HG02884 (cell line): ENCODE results near the gene NXPH4.

Experiments used
- ATAC-seq: cut with Tn5 transposase; IDR thresholded peaks from one replicate; pipeline ENCODE4 v1.9.1; 2021; ENCODE audit warnings: mild to moderate bottlenecking, moderate library complexity; ENCODE audit not compliant: unreplicated experiment

Gene NXPH4

DNA sequence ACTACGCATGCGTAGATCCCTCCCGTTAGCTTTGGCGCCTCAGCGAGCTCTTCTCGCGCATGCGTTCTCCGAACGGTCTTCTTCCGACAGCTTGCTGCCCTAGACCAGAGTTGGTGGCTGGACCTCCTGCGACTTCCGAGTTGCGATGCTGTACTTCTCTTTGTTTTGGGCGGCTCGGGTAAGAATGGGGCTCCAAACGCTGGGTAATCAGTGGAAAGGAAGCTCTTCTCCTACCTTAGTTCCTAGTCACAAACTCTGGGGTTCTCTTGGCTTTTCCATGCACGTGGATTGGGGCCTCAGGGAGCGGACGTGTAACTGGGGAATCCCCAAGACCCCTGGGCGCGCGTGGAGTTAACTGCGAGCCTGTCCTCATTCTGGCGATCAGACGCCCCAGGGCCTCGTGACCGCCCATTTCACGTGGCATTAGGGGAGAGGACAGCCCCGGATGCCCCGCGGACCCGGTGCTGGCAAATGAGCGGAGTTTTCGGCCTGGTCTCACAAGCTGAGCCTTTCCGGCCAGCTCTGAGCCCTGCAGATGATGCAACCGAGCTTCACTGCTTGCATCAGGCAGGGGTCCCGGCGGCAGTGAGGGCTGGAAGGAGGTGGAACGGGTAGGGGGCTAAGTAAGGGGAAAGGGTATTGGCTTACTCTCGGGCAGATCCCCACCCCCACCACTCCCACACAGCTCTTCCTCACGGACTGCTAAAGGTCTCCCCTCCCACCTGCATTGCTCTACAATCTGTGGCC lies 13.2 kb downstream of the NXPH4 start, which contains the start of gene SHMT2:
TSS of gene SHMT2 (plus strand) at position 78 of the 747 bp plus-strand sequence. CDS start at position 146, 68 bp downstream.
- peak; percentile 46 for ATAC-seq

DNA sequence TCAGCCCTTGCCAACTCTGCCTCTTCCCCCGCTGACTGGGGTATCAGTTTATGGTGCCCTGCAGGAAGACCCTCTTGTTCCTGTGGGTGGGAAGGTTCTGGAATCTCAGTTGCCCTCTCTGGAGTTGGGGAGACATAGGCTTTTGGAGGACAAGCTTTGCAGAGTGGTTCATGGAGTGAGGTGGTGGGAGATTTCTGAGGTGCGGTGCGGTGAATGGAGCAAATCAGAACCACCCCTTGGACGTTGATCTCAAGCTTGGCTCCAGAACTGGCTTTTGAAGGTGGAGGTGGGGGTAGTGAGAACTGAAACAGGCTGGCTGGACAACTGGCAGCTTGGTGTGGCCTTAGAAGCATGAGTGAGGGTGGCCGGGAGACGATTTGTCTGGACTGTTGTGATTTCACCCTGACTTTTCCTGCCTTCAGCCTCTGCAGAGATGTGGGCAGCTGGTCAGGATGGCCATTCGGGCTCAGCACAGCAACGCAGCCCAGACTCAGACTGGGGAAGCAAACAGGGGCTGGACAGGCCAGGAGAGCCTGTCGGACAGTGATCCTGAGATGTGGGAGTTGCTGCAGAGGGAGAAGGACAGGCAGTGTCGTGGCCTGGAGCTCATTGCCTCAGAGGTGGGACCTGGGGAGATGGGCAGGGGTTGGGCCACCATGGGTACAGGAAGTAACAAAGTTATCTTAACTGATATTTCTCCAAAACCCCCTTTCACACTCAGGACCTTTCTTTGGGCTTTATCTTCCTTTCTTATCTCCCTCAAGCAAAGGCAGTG lies 14.0 kb downstream of the NXPH4 start:
- ATAC-seq: no peak

GRCh38 chr12:57231276-57232021 lies 14.9 kb downstream of the NXPH4 start:
- ATAC-seq: no peak

- ATAC-seq: no peak
These were observed 15.7 kb downstream of the NXPH4 start for GRCh38 chr12:57232156-57232756.

DNA sequence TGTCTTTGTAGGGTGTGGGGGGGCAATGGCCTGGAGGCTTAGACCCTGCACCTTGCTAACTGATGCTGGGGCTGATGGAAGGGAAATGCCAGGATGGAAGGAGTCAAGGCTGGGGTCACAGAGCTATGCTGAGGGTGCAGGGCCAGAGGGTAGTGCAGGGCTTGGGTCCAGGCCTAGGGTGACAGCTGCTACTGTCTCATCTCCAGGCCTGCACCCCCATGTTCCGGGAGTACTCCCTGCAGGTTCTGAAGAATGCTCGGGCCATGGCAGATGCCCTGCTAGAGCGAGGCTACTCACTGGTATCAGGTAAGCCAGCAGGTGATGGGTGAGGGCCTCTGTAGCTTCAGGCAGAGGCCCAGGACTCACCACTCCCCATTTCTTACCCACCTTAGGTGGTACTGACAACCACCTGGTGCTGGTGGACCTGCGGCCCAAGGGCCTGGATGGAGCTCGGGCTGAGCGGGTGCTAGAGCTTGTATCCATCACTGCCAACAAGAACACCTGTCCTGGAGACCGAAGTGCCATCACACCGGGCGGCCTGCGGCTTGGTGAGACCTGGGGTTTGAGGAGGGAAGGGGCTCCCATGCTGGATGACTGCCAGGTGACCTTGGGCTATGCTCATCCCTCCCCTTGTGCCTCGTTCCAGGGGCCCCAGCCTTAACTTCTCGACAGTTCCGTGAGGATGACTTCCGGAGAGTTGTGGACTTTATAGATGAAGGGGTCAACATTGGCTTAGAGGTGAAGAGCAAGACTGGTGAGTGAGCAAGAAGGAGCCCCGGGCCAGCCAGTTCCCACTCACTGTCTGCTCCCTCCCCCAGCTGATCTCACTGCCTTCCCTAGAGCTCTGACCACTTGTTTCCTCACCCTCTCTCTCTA lies 17.0 kb downstream of the NXPH4 start:
- ATAC-seq: no peak

GRCh38 chr12:57234233-57234570 lies 17.6 kb downstream of the NXPH4 start:
- no peak for ATAC-seq

GRCh38 chr12:57234571-57235016 lies 18.0 kb downstream of the NXPH4 start:
- ATAC-seq: no peak

GRCh38 chr12:57235017-57235727 lies 18.6 kb downstream of the NXPH4 start:
- no peak for ATAC-seq

DNA sequence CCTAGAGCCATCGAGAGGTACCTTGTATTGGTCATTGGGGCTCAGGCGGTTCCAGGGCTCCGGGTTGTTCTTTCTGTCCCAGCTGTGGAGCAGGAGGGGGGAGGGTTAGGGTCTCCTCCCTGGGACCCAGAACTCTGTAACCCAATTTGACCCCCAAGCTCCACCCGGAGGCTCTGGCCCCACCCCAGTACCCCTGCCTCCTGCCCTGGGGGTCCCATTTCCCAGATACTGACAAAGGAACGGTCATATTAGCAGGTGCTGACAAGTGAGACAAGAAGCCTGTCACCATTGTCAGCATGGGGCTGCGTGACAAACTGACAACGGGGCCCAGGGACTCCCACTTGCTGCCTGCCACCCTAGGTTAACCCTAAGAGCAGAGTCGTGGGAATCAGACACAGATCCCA lies 19.1 kb downstream of the NXPH4 start:
- ATAC-seq: no peak

- ATAC-seq: no peak
These were observed 19.8 kb downstream of the NXPH4 start for GRCh38 chr12:57236201-57236924.

GRCh38 chr12:57236925-57237595 lies 20.5 kb downstream of the NXPH4 start:
- ATAC-seq: no peak

DNA sequence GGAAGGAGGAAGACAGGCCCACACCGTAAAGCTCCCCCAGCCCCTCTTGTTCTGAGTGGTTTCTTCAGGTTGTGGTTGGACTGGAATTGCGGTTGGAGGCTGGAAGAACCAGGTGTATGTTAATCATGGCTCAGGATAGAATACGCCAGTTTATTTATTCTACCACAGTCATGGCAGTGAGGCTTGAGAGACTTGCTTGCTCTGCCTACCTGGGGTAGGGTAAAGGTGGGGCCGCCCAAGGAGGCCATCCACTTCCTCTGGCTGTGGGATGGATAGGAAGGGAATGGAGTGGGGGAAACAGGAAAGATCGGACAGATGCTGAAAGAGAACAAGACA lies 21.0 kb downstream of the NXPH4 start:
- ATAC-seq: no peak

GRCh38 chr12:57237932-57238853 lies 21.6 kb downstream of the NXPH4 start:
- ATAC-seq: no peak

DNA sequence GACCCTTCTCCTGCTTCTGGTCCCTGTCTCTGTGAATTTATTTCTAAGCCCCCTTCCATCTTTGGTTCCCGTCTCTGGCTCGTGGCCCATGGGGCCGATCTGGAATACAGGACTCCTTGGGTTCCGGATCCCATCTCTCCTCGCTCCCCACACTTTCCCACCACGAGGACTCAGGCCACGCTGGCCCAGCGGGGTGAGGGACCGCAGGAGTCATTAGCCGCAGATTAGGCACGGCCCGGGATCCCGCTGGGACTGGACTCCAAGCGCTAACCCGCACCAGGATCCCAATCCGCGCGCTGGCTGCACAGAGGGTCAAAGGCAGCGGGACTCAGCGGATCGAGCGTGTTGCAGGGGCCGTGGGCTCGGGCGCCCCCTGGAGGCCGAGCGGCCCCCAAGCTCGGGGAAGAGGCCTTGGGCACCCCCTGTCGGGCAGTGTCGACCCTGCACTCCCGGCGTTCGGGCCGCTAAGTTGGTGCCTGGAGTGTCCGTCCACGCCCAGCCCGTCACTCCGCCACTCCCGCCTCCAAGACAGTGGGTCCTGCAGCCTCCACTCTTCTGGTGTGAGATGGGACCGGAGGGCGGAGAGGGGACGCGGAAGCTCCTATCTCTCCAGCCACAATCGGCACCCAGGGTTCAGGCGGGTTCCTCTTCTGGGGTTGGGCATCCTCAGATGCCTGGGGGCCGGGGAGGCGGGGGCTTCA lies 22.4 kb downstream of the NXPH4 start:
- peak; percentile 41 for ATAC-seq

DNA sequence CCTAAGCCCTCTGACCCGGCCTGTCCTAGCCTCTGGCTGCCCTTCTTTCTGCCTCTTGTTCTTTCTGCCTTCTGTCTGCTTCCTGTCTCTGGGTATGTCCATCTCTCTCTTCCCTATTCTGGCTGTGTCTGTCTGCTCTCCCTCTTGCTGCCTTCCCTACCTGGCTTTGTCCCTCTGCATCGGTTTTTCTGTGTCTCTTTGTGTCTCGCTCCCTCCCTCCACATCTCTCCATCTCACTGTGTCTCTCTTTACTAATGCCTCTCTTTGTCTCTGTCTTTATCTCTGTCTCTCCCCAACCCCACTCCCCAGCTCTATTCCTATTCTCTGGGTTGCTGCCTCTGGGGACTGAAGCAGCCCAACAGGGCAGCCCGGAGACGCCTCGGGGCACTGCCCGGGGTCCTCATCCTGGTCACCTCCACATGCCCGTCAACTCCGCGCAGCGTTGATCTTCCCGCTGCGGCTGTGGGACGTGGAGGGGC lies 23.0 kb downstream of the NXPH4 start:
- ATAC-seq: no peak

DNA sequence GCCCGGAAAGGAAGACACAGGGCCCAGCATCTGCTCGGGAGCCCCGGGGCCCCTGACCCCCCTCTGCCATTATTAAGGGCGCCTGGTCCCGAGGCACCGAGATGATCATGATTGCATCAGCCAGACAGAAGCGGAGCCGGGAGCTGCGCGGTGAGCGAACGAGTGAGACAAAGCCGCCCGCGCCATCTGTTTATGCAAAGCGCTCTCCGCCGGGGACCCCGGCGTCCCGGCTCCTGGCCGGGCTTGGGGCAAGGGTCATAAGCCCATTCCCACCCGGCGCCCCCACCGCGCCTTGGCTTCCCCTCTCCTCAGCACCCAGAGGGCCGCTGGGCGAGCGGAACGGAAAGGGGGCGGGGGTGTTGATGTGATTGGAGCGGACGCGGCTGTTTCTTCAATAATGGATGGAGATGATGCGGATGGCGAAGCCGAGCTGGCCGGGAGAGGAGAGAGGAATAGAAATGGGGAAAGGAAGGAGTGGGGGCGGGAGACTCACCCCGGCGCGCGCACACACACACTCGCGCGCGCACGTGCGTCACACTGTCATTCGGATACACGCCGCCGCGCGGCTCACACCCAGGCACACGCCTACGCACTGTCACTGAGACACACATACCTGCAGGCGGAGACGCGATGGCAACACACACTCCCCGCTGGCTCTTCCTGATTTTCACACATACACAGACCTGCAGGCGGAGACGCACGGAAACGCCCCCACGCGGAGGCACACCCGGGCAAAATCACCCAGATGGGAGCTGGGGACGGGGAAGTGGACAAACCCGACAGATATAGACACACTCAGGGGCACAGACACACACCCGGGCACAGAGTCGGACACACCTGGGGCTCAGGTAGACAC lies 23.7 kb downstream of the NXPH4 start:
- peak; percentile 29 for ATAC-seq
